Adipose tissue (tissue), 3 donors: ENCODE results near the gene SHKBP1. TPM values are rescaled to one million over a fixed set of nuclear protein-coding genes. Genes with fewer than 3 reads are reported as not detected.
"Not testable (repeated sequence)": the region's sequence is repeated elsewhere in the genome, so short reads cannot be mapped to it uniquely, and the experiment has no call there.

Experiments
- H3K27ac ChIP-seq: one replicate; pipeline ENCODE4 v1.5.1; 2013; ENCODE audit warnings: low read depth, low read length
- WGBS, 3 donors: extraction: QIAGEN DNeasy Blood & Tissue Kit; methylation state at CpG; one replicate each; pipeline ENCODE4 v1.1.7; 2013; 5-methylcytosine and 5-hydroxymethylcytosine counted together
- polyA plus RNA-seq, 3 donors: library from polyadenylated mRNA; stranded (reverse); fragments of 200-250 nt; gene quantifications; one replicate each; pipeline ENCODE4 v1.2.3, GENCODE V29; 2013
- donor health status: healthy with polysubstance abuse.
- donor health status: Bipolar disorder and iron deficiency.
- donor health status: healthy.

Gene SHKBP1
- polyA plus RNA-seq, 3 donors: 35.6 to 67.6 (median 55.1) TPM

- peak overlapping the region; percentile 94 for H3K27ac ChIP-seq
- WGBS, 3 donors: 96 to 98% (median 97%) methylated on average over 13 of the region's 13 CpGs
Measured at GRCh38 chr19:40580619-40581018, 3.9 kb downstream of the SHKBP1 start.

GRCh38 chr19:40581531-40581930 is 4.9 kb downstream of the SHKBP1 start:
- 95 to 96% (median 96%) methylated on average over 5 of the region's 5 CpGs for WGBS, 3 donors
- no peak overlapping the region for H3K27ac ChIP-seq

GRCh38 chr19:40582467-40582866 is 5.8 kb downstream of the SHKBP1 start:
- no peak overlapping the region for H3K27ac ChIP-seq
- WGBS, 3 donors: 77 to 93% (median 91%) methylated on average over 2 of the region's 2 CpGs

DNA sequence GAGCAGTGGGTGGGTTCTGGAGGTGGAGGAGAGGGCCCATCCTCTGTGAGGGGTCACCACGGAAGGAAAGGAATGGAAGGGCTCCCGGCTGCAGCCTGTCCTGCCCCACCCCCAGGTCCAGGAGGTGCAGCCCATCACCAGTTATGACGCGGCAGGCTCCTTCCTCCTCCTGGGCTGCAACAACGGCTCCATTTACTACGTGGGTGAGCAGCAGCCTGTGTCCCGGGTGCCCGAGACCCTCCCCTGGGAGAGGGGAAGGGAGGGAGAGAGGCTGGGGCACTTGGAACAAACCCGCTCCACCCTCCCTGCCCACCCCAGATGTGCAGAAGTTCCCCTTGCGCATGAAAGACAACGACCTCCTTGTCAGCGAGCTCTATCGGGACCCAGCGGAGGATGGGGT is 6.6 kb downstream of the SHKBP1 start:
- 86 to 91% (median 88%) methylated on average over 13 to 14 of the region's 14 CpGs for WGBS, 3 donors
- no peak overlapping the region for H3K27ac ChIP-seq

DNA sequence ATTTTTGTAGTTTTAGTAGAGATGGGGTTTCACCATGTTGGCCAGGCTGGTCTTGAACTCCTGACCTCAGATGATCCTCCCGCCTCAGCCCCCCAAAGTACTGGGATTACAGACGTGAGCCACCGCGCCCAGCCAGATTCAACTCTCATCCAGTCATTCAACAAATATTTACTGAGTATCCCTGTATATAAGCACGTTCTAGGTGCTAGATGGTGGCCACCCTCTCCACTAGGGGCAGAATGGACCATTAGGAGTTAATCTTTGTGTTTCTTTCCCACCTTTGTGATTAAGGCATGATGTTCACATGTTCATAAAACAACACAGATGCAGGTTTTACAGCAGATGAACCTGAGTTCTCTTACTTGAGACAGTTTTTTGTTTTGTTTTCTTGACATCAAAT is 7.3 kb downstream of the SHKBP1 start:
- 91 to 95% (median 91%) methylated on average over 5 of the region's 5 CpGs for WGBS, 3 donors

GRCh38 chr19:40585241-40585981 is 8.7 kb downstream of the SHKBP1 start:
- 71 to 92% (median 76%) methylated on average over 11 of the region's 11 CpGs for WGBS, 3 donors
- no peak overlapping the region for H3K27ac ChIP-seq

More for the DNA sequence above, 7.3 kb downstream of the SHKBP1 start:
- no peak overlapping the region for H3K27ac ChIP-seq

DNA sequence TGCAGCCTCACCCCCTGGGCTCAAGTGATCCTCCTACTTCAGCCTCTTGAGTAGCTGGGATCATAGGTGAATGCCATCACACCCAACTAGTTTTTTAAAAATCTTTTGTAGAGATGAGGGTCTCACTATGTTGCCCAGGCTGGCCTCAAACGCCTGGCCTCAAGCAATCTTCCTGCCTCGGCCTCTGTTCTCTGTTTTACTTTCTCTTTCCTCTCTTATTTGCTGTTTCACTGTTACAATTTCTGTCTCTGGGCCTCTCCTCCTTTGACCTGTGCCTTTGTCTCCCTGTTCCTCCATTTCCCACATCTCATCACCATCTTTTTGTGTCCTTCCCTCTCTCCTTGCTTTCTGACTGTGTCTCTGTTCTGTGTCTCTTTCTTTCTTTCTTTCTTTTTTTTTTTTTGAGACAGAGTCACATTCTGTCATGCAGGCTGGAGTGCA is 9.3 kb downstream of the SHKBP1 start:
- 89 to 94% (median 91%) methylated on average over 2 of the region's 2 CpGs for WGBS, 3 donors
- no peak overlapping the region for H3K27ac ChIP-seq

- WGBS, 3 donors: 96 to 97% (median 97%) methylated on average over 12 to 14 of the region's 14 CpGs
- H3K27ac ChIP-seq: no peak overlapping the region
Measured at GRCh38 chr19:40586611-40587010, 9.9 kb downstream of the SHKBP1 start.

GRCh38 chr19:40588110-40588854 is 11.6 kb downstream of the SHKBP1 start:
- no peak overlapping the region for H3K27ac ChIP-seq
- 87 to 92% (median 87%) methylated on average over 19 of the region's 19 CpGs for WGBS, 3 donors

GRCh38 chr19:40588926-40589569 is 12.4 kb downstream of the SHKBP1 start:
- WGBS, 3 donors: 82 to 90% (median 87%) methylated on average over 8 to 9 of the region's 9 CpGs
- H3K27ac ChIP-seq: no peak overlapping the region

- H3K27ac ChIP-seq: no peak overlapping the region
- WGBS, 3 donors: 91 to 95% (median 93%) methylated on average over 16 to 26 of the region's 26 CpGs
Measured at GRCh38 chr19:40589591-40590429, 13.1 kb downstream of the SHKBP1 start.

GRCh38 chr19:40590464-40591265 is 14.0 kb downstream of the SHKBP1 start:
- no peak overlapping the region for H3K27ac ChIP-seq
- WGBS, 3 donors: 84 to 85% (median 84%) methylated on average over 20 to 22 of the region's 22 CpGs

DNA sequence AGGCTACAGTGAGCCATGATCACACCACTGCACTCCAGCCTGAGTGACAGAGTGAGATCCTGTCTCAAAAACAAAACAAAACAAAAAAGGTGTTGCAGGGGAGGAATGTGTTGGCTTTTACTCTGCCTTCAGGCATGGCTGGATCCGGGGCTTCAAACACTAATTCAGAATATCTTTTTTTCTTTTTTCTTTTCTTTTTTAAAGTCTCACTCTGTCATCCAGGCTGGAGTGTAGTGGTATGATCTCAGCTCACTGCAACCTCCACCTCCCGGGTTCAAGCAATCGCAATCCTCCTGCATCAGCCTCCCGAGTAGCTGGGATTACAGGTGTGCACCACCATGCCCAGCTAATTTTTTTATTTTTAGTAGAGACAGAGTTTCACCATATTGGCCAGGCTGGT is 15.1 kb downstream of the SHKBP1 start:
- WGBS, 3 donors: 86 to 100% (median 97%) methylated on average over 4 of the region's 4 CpGs
- not testable (repeated sequence) for H3K27ac ChIP-seq

DNA sequence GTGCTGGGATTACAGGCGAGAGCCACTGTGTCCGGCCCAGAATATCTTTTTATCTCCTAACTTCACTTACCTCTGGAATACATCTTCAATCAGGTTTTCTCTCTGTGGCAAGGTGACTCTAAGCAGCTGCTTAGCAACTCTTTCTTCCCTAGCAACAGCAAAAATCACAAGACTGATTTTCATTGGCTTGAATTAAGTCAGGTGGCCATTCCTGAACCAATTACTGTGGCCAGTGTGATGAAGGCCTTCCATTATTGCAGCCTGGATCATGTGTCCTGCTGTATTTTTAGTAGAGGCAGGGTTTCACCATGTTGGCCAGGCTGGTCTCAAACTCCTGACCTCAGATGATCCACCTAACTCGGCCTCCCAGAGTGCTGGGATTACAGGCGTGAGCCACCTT is 15.5 kb downstream of the SHKBP1 start:
- WGBS, 3 donors: 84 to 94% (median 93%) methylated on average over 4 of the region's 4 CpGs
- H3K27ac ChIP-seq: no peak overlapping the region

GRCh38 chr19:40594255-40594654 is 17.6 kb downstream of the SHKBP1 start:
- WGBS, 3 donors: 23 to 30% (median 27%) methylated on average over 8 of the region's 8 CpGs
- H3K27ac ChIP-seq: no peak overlapping the region

DNA sequence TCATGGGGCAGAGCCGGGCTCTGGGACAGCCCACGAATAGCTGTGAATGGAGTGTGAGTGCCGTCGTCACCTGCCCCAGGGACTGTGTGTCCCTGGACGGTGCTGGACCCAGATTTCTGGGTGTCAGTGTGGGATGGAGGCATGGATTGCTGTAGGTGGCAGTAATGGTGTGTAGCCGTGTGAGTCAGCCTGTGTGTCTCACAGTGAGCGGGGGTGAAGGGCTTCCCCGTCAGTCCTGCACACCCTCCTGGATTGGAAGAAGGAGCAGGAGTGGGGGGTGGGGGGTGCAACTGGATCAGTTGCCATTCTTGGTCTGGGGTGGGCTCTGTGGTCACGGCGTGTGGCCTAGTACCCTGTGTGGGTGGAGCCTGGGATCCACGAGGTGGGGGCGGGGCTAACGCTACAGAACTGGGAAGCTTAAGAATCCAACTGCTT is 18.0 kb downstream of the SHKBP1 start:
- no peak overlapping the region for H3K27ac ChIP-seq
- 30 to 38% (median 36%) methylated on average over 13 of the region's 13 CpGs for whole genome bisulfite sequencing, 3 donors

GRCh38 chr19:40596608-40597328 is 20.1 kb downstream of the SHKBP1 start:
- no peak overlapping the region for H3K27ac ChIP-seq
- 8 to 10% (median 8%) methylated on average over 31 to 53 of the region's 53 CpGs for WGBS, 3 donors
